Epidermal melanocyte (primary cell): ENCODE data around the gene TARDBP.
"Not testable (repeated sequence)": the region's sequence is repeated elsewhere in the genome, so short reads cannot be mapped to it uniquely, and the experiment has no call there.

ENCODE experiments used
- DNase-seq: peaks from one replicate; pipeline ENCODE4 v3.0.0; 2011; ENCODE audit warnings: low spot score; ENCODE audit not compliant: insufficient read length

TARDBP gene

DNA sequence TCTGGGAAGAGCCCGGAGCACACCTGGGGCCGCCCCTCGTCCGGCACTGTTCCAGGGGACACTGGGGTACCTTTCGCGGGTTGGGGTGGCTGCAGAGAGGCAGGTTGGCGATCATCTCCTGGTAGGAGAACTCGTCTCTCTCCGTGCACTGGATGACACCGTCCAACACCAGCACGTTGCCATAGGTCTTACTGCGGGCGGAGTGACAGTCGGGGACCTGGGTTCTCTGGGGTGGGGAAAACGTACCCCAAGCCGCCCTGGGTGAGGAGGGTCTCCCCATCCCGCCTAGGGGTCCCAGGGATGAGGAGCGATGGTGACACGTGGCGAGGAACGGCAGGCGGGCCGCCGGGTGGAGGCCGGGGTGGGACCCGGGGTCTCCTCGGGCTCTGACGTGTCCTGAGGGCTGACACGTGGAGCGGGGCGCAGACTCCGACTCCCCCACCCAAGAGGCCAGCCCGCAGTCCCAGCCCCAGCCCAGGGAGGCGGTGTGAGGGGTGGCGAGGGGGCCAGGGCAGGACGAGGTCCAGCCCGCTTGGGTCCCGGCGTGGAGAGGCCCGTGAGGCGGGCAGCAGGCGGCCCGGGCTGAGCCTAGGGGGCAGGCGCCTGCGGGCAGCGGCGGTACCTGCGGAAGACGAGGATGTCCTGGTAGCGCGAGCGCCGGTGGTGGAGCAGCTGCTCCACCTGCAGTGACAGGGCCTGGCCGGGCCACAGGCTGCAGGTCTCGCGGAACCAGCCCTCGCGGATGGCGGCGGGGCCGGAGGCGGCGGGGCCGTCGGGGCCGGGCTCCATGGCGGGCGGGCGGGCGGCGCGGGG is 46.9 kb downstream of the TARDBP start:
- no peak for DNase-seq

DNA sequence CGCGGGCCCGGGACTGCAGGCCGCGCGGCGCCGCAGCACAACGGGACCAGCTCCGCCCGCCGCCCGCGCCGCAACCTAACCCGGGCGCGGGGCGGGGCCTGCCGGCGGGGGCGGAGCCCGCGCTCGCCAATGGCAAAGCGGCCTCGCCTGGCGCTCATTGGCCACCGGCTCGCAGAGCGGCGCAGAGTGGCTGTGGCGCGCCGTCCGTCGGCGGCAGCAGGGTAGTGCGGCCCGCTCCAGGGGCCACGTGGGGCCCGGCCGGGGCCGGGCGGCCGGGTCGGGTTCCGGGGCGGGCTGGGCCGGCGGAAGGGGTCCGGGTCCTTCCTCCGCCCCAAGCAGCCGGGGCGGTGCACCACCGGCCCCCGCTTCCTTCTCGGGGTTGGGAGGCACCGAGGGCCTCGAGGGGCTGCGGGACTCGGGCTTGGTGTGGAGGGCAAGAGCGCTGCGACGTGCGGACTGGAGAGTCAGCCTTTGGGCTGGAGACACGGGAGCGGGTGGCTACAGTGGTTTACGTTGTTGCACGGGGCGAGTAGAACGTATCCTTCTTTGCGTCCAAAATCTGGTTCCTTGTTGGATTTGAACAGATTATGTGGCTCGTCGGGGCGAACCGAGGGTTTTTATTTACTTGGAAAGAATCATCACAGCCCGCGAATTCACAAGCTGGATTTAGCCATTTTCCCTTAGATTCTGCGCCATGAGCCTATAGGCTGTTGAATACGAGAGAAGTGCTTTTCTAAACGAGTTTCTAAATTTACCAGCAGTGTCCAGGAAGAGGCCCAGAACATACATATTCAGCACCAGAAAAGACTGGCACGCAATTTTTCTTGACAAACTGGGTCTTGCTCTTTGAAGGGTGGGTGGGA is 47.7 kb downstream of the TARDBP start, which contains the start of gene SRM:
SRM (minus strand) TSS at position 51 of the 863 bp plus-strand sequence. CDS start 75 bp downstream, outside the sequence.
- peak; percentile 99 for DNase-seq

DNA sequence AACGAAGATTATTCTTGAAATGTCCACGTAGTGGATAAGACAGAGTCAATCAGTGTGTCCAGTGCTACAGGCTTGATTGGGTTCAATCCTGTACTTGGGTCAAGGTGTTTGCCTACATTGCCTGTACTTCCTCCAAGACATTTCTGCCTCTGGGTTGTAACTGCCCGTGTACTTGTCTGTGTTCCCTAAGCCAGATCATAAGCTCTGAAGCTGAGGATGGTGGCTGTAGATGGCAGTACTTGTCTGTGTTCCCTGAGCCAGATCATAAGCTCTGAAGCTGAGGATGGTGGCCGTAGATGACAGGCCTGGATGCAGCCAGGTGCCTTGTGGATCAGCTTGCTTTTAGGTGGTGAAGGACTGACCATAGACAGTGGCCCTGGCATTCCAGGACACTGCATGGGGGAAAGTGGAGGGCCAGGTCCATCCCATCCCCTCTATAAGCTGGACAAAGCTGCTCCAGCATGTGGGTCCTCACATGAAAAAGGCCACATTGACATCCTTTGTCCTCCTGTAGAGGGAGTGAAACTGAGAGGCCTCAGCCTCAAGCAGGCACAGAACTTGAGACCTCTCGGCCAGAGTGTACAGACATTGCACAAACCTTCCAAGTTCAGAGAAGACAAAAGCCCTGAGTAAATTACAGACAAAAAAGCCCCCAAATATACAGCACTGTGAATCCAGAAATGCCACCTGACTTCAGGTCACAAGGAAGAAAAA is 49.4 kb downstream of the TARDBP start:
- DNase-seq: no peak

GRCh38 chr1:11062965-11063401 is 50.5 kb downstream of the TARDBP start:
- DNase-seq: peak; percentile 86

- DNase-seq: not testable (repeated sequence)
These were observed 51.6 kb downstream of the TARDBP start for GRCh38 chr1:11063937-11064537.

GRCh38 chr1:11064942-11065341 is 52.5 kb downstream of the TARDBP start:
- DNase-seq: no peak

DNA sequence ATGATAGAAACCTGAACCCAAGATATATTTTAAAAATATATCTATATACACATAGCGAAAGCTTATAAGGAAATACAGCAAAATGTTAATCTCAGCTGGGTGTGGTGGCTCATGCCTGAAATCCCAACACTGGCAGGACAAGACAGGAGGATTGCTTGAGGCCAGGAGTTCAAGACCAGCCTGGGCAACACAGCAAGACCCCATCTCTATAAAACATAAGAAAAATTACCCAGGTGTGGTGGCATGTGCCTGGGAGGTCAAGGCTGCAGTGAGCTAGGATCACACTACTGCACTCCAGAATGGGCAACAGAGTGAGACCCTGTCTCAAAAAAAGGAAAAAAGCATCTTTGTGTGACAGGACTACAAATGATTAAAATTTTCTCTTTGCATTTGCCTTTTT is 53.3 kb downstream of the TARDBP start:
- no peak for DNase-seq

- DNase-seq: no peak
These were observed 55.5 kb downstream of the TARDBP start for GRCh38 chr1:11067716-11068599.

- DNase-seq: no peak
These were observed 56.4 kb downstream of the TARDBP start for GRCh38 chr1:11068600-11069473.

GRCh38 chr1:11070876-11071275 is 58.4 kb downstream of the TARDBP start:
- DNase-seq: no peak

DNA sequence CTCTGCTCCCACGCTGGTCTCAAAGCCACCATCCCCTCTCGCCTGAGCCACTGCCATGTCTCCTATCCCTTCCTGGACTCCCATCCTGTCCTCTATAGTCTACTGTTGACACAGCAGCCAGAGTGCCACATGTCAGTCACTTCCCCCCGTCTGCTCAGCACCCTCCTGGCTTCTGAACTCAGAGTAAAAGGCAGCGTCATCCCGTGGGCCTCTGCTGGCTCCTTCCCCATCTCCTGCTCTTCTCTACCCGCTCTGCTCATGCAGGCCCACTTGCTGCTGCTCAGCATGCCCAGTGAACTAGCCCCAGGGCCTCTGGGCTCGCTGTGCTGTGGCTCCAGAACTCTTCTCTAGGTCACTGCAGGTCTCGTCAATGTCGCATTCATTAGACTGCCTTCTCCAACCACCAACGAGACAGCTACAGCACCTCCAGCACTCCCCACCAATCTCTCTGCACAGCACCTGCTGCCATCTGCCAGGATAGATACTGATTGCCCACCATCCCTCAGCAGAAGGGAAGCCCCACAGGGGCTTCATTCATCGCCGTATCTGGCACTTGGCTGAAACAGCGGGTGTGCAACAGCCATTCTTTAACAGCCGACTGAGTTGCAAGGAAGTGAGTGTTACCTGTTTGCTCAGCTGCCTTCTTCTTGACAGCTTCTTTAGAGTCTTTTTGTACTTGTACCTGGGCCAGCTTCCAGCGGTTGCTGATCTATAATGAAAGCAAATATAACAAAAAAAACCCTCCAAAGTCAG is 59.2 kb downstream of the TARDBP start:
- no peak for DNase-seq

- no peak for DNase-seq
These were observed 59.9 kb downstream of the TARDBP start for GRCh38 chr1:11072216-11072917.

DNA sequence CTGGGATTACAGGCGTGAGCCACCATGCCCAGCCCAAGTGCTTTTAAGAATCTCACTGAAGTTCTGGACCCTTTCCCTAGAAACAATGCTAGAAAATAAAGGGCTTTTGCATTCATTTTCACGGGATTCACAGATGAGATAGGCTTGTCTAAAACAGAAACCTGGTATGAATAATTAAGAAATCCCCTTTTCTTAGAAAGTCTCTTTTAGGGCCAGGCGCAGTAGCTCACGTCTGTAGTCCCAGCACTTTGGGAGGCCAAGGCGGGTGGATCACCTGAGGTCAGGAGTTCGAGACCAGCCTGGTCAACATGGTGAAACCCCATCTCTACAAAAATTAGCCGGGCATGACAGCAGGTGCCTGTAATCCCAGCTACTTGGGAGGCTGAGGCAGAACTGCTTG is 60.9 kb downstream of the TARDBP start:
- not testable (repeated sequence) for DNase-seq
